Stimulated activated CD4-positive, alpha-beta T cell treated with anti-CD3 and anti-CD28 coated beads, Interleukin-1b, Interleukin-23, amount 100 ng/mL, for 48 hours (primary cell): ENCODE results near the gene CFAP92.

Experiments used
- DNase-seq: peaks from one replicate; pipeline ENCODE4 v3.0.0-alpha.2; 2020

CFAP92 gene

GRCh38 chr3:129025691-129026435 is 32.0 kb upstream of the CFAP92 start:
- DNase-seq, result no peak

- DNase-seq, result no peak
These were observed 31.2 kb upstream of the CFAP92 start for GRCh38 chr3:129025108-129025507.

GRCh38 chr3:129023909-129024308 is 30.0 kb upstream of the CFAP92 start:
- DNase-seq, result no peak

GRCh38 chr3:129023008-129023358 is 29.1 kb upstream of the CFAP92 start:
- DNase-seq, result no peak

GRCh38 chr3:129022114-129023007 is 28.5 kb upstream of the CFAP92 start:
- DNase-seq, result no peak

DNA sequence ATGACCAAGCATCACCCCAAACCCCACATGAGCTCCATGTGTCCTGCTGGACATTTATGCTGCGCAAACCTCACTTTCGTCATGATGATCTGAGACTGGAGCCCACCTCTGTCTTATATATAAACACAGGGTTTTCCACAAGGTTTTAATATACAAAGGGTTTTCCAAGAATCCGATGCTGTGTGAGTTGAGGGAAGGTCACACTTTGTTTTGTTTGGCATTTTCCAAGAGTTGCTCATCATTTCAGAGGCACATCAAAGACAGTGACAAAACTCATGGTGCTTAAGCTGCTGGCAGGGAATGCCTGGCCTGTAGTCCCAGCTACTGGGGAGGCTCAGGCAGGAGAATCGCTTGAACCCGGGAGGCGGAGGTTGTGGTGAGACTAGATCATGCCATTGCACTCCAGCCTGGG is 27.3 kb upstream of the CFAP92 start:
- DNase-seq, result no peak

DNA sequence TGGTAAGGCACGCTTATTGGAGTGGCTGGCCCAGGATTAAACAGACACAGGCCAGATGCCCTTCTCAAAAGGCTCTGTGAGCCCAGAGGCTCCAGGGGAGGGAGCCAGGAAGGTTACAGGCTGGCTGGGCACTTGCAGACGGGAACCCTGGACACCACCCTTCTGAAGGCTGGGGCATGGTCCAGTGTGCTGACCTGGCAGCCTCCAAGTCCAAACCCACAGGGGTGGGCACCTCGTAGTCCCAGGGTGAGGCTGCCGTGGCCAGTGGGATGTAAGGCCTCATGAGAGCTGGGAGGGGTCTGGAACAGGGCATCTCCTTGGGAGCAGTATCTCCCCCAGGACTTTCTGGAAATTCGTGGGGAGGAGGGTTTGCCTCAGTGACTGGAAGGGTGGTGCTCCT is 26.8 kb upstream of the CFAP92 start:
- no peak for DNase-seq

DNA sequence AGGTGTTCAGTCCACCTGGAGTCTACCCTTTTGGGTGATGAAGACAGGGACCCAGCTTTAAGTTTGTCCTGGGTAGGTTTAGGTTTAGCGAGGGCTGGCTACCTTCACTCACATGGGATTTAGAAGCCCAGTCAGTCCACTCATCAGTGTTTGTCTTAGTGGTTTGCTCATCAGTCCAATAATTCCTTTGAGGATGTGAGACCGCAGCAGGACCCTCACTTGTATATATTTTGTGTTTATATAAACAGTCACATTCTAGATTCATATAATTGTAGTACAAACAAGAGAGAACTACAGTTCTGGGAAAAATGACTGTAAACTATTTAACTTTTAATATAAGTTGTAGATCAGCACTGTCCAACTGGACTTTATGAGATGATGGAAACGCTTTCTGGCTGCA is 25.4 kb upstream of the CFAP92 start:
- DNase-seq, result no peak

DNA sequence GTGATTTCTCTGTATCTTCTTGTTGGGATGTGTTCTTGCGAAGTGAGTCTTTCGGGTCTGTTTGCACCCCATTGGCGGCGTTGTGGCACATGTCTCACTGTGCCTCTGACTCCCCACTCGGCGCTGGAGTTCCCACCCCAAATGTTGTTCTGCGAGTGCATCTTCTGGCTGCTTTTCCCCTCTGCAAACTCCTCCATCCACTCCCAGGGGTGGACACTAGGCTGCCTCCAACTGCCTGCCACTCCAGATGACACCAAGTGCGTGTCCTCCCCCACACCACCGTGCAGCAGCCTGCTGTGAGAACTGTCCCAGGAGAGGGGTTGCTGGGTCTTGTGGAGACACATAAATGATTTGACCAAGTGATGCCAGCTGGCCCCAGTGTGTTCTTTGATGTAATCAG is 24.9 kb upstream of the CFAP92 start:
- no peak for DNase-seq

DNA sequence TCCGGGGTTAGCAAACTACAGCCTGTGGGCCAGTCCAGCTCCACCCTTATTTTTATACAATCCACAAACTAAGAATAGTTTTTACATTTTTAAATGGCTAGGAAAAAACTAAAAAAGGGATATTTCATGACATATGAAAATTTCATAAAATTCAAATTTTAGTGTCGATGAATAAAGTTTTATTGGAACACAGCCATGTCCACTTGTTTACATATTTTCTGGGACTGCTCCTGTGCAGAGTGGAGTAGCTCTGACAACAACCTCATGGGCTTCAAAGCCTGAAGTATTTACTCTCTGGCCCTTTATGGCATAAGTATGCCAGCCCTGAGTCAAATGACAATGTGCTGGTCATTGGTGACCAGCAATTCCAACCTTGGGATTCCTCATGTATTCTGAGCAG is 24.4 kb upstream of the CFAP92 start:
- no peak for DNase-seq

DNA sequence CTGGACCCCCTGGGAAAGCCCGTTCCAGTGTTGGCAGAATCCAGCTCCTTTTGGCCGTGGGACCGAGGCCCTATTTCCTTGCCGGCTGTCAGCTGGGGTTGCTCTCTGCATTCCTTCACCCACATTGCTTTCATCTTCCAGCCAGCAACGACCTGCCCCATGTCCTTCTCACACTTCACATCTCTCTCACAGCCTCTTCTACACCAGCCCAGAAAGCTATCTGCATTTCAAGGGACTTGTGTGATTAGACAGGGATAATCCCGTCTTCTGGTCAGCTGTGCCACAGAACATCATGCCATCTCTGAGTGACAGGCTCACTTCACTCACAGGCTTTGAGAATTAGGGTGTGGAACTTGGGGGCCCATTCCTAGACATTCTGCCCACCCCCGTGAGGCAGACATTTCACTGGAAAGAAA is 23.6 kb upstream of the CFAP92 start:
- no peak for DNase-seq

- DNase-seq, result no peak
These were observed 23.0 kb upstream of the CFAP92 start for GRCh38 chr3:129016720-129017483.

DNA sequence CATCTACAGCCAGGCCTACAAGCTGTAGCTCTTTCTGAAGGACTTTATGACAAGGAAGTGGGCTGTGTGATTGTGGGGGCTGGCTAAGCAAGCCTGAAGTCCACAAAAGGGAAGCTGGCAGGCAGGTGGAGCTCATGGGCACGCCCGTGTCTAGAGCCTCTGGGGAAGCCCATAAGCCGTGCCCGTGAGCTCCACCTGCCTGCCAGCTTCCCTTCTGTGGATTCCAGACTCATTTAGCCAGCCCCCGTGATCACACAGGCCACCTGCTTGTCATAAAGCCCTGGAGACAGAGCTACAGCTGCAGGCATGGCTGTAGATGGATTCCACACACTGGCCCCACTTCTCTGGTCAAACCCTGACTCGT is 22.5 kb upstream of the CFAP92 start:
- peak; percentile 54 for DNase-seq

GRCh38 chr3:129015388-129016105 is 21.7 kb upstream of the CFAP92 start:
- DNase-seq, result peak; percentile 39

- DNase-seq, result no peak
These were observed 21.0 kb upstream of the CFAP92 start for GRCh38 chr3:129014793-129015345.

- no peak for DNase-seq
These were observed 20.3 kb upstream of the CFAP92 start for GRCh38 chr3:129014148-129014547.

- DNase-seq, result no peak
These were observed 19.6 kb upstream of the CFAP92 start for GRCh38 chr3:129013491-129013891.

DNA sequence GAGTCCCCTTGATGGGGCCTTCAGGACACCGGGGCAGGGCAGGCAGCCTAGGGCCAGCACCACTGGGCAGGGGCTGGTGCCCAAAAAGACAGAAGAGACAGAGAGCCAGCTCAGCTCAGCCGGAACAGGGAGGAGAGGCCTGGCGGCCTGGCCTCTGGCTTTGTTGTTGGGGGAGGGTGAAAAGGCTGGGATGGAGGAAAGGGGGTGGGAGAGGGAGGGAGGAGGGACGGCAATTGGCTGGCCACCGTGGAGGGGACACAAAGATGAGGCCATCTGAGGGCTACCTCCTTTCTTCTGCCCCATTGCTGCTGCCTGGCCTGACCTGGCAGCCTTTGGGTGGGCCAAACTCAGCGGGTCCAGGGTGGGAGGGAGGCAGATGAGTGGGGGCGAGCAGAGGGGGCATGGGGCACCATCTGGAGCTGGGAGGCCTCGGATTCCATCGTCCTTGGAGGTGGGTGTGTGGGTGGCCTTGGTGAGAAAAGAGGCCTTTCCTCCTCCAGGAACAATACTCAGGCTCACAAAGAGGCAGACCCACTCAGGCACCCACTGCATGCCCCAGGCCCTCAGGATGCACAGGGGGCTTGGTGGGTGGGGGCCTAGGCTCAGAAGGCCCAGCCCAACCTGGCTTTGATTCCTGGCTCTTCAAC is 16.6 kb upstream of the CFAP92 start:
- no peak for DNase-seq

DNA sequence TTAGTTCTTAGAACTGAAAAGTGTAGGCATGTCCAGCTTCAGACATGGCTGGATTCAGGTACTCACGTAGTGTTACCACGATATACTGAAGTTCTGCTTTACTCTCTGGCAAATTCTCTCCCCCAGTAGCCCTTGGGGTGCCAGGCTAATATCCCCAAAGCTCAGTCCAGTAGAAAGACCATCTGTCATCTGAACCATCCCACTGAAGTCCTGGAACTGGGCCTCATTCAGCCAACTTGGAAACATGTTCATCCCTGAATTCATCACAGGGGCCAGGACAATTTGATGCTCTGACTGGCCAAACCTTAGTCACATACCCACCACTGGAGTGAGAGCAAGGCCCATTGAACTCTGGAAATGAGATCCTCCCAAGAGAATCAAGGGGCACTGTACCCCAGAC is 15.4 kb upstream of the CFAP92 start:
- no peak for DNase-seq

GRCh38 chr3:129007792-129008191 is 13.9 kb upstream of the CFAP92 start:
- DNase-seq, result no peak

DNA sequence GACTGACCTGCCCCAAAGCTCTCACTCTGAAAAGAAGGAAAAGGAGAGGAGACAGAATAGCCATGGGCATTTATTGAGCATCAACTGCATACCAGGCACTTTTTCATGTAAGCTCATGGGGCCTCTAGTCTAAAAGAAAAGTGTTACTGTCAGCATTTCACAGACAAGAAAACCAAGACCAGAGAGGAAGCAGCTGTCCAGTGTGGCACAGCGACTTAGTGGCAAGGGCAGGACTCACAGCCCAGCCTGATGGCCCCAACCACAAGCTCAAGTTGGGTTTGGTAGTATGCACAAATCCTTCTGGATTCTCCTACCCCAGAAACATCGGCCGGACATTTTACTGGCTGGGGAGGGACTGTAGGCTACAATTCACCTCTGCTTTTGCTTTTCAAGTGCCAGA is 13.0 kb upstream of the CFAP92 start:
- DNase-seq, result no peak
